ENCODE results near the gene BSN. TPM values are rescaled to one million over a fixed set of nuclear protein-coding genes. Genes with fewer than 3 reads are reported as not detected.

BSN gene
- total RNA-seq, 2 experiments from 2014 or later, result 0.08 to 0.11 TPM

GRCh38 chr3:49704629-49705028 lies 150.4 kb downstream of the BSN start:
- peaks cover 6% of the 10 kb centered on the region for H3K4me1 Mint-ChIP-seq (ENCODE audit: low read depth)
- intact Hi-C loops (cut with DNase I, micrococcal nuclease), result loop anchor here in 1 of 2 experiments (5.0 kb wide), 1 partner anchor 203 kb away; no protein-coding TSS in a partner anchor
- H3K27me3 Mint-ChIP-seq, result no peaks in the 10 kb centered on the region
- no peak for TF ChIP-seq CTCF (IDR thresholded peaks at IDR 0.05)
- H3K27ac ChIP-seq (ENCODE audit: low read depth in 1 of 2, low read length in 2 of 2), result no peak overlapping the region
- no peak overlapping the region for H3K27ac Mint-ChIP-seq
- H3K4me3 Mint-ChIP-seq, result no peak overlapping the region
- no peak overlapping the region for H3K4me3 ChIP-seq (ENCODE audit: low read length)
- DNase-seq (no peak), ATAC-seq (ENCODE audit: poor library complexity) (no peak)
- H3K9me3 ChIP-seq (ENCODE audit: control insufficient read depth in 1 of 2, insufficient read depth in 1 of 2, low read length in 2 of 2), result no peaks in the 10 kb centered on the region
- no peaks in the 10 kb centered on the region for H3K9me3 Mint-ChIP-seq
- H3K4me1 ChIP-seq (ENCODE audit: insufficient read depth, low read length), result peaks cover 5% of the 10 kb centered on the region
- POLR2A ChIA-PET, result no interaction called here
- no peaks in the 10 kb centered on the region for H3K27me3 ChIP-seq (ENCODE audit: control insufficient read depth in 1 of 2, insufficient read depth in 2 of 2, low read length in 2 of 2)
- peaks cover 41% of the 10 kb centered on the region for H3K36me3 ChIP-seq (ENCODE audit: insufficient read depth, low read length)
- peaks cover 27% of the 10 kb centered on the region for H3K36me3 Mint-ChIP-seq (ENCODE audit: low read depth)
- CTCF ChIA-PET, result no interaction called here

- peaks cover 35% of the 10 kb centered on the region for H3K36me3 ChIP-seq (ENCODE audit: insufficient read depth, low read length)
- H3K9me3 ChIP-seq (ENCODE audit: control insufficient read depth in 1 of 2, insufficient read depth in 1 of 2, low read length in 2 of 2), result no peaks in the 10 kb centered on the region
- H3K4me3 ChIP-seq (ENCODE audit: low read length), result no peak overlapping the region
- Mint-ChIP-seq H3K27me3 (no peaks in the 10 kb centered on the region), H3K36me3 (ENCODE audit: low read depth) (peaks cover 30% of the 10 kb centered on the region), H3K27ac (no peak overlapping the region), H3K4me3 (no peak overlapping the region), H3K4me1 (ENCODE audit: low read depth) (peaks cover 6% of the 10 kb centered on the region), H3K9me3 (no peaks in the 10 kb centered on the region)
- DNase-seq (no peak), ATAC-seq (ENCODE audit: poor library complexity) (no peak)
- H3K27me3 ChIP-seq (ENCODE audit: control insufficient read depth in 1 of 2, insufficient read depth in 2 of 2, low read length in 2 of 2), result no peaks in the 10 kb centered on the region
- intact Hi-C loops (cut with DNase I, micrococcal nuclease), result no loop called here
- H3K4me1 ChIP-seq (ENCODE audit: insufficient read depth, low read length), result peaks cover 5% of the 10 kb centered on the region
- H3K27ac ChIP-seq (ENCODE audit: low read depth in 1 of 2, low read length in 2 of 2), result no peak overlapping the region
- ChIA-PET CTCF (no interaction called here), POLR2A (no interaction called here)
- TF ChIP-seq CTCF (IDR thresholded peaks at IDR 0.05), result no peak
These were observed 151.2 kb downstream of the BSN start for GRCh38 chr3:49705390-49705960.

- Histone ChIP-seq H3K36me3 (ENCODE audit: insufficient read depth, low read length) (peaks cover 31% of the 10 kb centered on the region), H3K27ac (ENCODE audit: low read depth in 1 of 2, low read length in 2 of 2) (no peak overlapping the region), H3K27me3 (ENCODE audit: control insufficient read depth in 1 of 2, insufficient read depth in 2 of 2, low read length in 2 of 2) (no peaks in the 10 kb centered on the region), H3K4me1 (ENCODE audit: insufficient read depth, low read length) (peaks cover 5% of the 10 kb centered on the region), H3K9me3 (ENCODE audit: control insufficient read depth in 1 of 2, insufficient read depth in 1 of 2, low read length in 2 of 2) (no peaks in the 10 kb centered on the region), H3K4me3 (ENCODE audit: low read length) (no peak overlapping the region)
- Mint-ChIP-seq H3K4me3 (no peak overlapping the region), H3K9me3 (no peaks in the 10 kb centered on the region), H3K27me3 (no peaks in the 10 kb centered on the region), H3K36me3 (ENCODE audit: low read depth) (peaks cover 28% of the 10 kb centered on the region), H3K4me1 (ENCODE audit: low read depth) (peaks cover 6% of the 10 kb centered on the region), H3K27ac (no peak overlapping the region)
- ATAC-seq (ENCODE audit: poor library complexity) (no peak), DNase-seq (no peak)
- ChIA-PET CTCF (no interaction called here), POLR2A (interaction anchor here (0.6 kb wide), 1 partner anchor 207 kb away, joined by 4 read pairs; no protein-coding TSS in a partner anchor)
- TF ChIP-seq CTCF (IDR thresholded peaks at IDR 0.05), result no peak
- intact Hi-C loops (cut with DNase I, micrococcal nuclease), result no loop called here
These were observed 152.3 kb downstream of the BSN start for GRCh38 chr3:49706456-49707112.

All from CD4-positive, alpha-beta T cell (primary cell).